SH-SY5Y (cell line): ENCODE results near the gene RAI1.

Experiments used
- GATA2 ChIP-seq: IDR thresholded peaks from 2 replicates; pipeline ENCODE4 v1.6.1; 2011; ENCODE audit warnings: mild to moderate bottlenecking, low read depth, low read length
- GATA3 ChIP-seq: IDR thresholded peaks from 2 replicates; pipeline ENCODE4 v1.6.1; 2011; ENCODE audit warnings: low read depth, mild to moderate bottlenecking, low read length, moderate library complexity

Gene RAI1

DNA sequence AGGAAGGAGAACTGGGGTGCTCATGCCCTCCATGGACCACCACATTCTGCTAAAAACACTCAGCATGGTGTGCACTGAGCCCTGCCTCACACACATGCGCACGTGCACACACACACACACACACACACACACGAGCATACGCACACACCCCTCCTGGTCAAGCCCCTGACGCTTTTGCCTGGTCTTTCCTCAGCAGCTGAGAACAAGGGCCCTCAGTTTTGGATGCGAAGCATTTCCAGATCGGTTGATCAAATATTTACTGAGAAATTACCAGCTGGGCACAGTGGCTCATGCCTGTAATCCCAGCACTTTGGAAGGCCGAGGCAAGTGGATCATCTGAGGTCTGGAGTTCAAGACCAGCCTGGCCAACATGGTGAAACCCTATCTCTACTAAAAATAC is 20.1 kb upstream of the RAI1 start:
- no peak for TF ChIP-seq GATA3
- TF ChIP-seq GATA2, result no peak

DNA sequence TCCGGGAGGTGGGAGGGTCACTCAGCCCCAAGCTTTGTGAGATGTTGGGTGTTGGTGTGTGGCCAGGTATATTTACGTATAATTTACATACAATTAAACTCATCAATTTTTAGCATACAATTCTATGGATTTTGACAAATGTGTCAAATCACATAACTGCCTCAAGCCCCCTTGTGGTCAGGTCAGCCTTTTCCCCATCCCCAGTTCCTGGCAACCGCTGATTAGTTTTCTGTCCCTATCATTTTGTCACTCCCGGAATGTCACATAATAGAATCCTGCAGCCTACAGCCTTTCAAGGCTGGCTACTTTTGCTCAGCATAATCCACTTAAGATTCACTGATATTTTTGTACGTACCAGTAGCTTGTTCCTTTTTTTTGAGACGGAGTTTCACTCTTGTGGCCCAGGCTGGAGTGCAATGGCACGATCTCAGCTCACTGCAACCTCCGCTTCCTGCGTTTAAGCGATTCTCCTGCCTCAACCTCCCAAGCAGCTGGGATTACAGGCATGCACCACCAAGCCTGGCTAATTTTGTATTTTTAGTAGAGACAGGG is 19.3 kb upstream of the RAI1 start:
- TF ChIP-seq GATA3 (no peak), GATA2 (no peak)

DNA sequence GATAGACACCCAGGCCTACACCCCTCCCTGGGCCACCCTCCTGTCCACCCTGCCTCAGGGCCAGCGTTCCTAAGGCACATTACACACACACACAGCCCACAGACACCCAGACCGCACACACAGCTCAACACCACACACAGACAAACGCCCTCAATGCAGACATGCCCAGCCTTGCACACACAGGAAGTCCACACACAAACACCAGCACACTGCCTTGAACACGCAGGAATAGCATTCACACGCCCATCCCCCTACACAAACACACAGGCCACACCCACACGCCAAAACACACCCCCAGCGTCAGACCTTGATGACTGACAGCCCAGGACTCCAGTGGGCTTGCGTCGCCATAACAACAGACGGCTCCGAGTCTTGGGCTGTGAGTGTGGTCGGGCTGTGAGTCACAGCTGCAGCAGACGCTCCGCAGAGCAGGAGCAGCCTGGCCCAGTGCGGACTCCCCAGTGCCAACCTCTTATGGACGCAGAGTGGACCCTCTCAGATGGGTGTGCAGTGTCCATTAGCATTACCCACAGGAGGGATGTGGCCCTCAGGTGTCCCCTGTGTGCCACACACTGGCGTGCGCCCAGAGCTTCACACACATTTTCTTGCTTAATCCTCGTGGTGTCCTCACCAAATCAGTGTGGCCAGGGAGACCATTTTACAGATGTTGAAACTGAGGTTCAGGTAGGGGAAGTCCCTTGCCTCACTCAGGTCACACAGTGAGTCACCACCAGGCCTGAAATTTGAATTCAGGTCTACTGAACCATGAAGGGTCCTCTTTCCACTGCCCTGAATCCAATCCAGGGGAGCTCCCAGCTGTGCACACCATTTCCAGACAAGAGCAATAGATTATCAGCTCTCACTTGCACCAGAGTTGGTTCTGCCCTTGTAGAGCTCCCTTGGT is 17.8 kb upstream of the RAI1 start:
- TF ChIP-seq GATA2 (no peak), GATA3 (no peak)

DNA sequence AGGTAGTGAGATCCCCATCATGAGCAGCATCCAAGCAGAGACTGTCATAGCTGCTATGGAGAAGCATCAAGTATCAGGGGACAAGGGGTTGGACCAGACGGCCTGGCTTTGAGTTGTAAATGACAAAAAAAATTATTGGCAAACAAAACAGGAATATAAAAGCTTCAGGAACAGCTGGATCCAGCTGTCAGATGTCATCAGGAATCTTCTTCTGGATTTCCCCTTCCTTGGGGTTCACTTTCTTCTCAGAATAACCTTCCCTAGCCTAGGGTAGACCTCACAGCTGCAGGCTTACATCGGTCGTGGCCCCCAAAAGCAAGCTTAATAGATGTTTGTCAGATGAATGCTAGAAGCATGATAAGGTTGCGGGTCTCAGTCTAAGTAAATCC is 17.2 kb upstream of the RAI1 start:
- TF ChIP-seq GATA3 (no peak), GATA2 (no peak)

DNA sequence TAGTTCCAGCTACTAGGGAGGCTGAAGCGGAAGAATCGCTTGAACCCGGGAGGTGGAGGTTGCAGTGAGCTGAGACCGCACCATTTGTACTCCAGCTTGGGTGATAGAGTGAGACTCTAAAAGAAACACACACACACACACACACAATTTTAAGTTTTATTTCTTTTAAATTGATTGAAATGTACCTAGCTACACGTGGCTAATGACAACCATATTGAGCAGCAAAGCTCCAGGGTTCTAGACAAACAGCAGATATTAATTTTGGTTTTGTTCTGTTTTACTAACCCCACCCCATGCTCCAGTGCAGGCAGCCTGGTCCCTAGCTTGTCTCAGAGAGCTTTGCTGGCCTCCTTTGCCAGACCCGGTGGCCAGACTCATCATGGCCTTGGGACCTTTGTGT is 16.0 kb upstream of the RAI1 start:
- TF ChIP-seq GATA3 (no peak), GATA2 (no peak)

DNA sequence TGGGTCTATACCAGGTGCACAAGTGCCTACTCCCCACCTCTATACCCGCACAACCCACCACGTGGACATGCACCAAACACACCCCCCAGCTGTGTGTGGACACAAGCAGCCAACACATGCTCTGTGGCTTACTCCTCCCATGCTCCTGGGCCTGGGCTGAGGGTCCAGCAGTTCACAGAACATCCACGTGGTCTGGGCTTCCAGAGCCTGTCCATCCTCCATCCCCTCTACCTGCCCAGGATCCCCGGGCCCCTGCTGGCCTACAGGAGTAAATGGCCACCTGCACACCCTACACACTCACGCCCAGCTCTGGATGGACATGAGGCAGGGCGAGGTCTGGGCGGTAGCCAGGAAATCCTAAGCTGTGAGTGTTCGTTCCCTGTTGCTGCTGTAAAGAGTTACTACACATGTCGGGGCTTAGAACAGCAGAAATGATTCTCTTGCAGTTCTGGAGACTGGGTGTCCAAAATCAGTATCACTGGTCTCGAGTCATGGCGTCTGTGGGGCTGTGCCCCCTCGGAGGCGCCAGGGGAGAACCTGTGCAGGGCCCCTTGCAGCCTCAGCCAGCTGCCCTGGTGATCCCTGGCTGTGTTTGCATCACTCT is 15.0 kb upstream of the RAI1 start:
- TF ChIP-seq GATA3, result no peak
- no peak for TF ChIP-seq GATA2

DNA sequence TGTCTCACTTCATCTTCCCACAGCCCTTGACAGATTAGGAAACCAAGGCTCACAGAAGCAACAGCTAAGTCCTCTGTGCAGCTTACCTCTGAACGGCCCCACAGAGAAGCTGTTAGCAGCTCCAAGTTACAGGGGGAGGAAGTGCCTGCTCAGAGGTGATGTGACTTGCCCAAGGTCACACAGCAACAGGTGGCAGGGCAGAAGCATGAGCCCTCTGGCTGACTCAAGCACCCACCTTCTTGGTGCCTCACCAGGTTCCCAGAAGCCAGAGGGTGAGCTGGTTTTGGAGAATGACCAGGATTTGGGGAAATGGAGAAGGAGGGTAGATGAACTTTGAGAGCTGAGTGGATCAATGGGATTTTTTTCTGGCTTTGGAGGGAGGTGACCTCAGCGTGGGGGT is 14.0 kb upstream of the RAI1 start:
- TF ChIP-seq GATA2 (no peak), GATA3 (no peak)

DNA sequence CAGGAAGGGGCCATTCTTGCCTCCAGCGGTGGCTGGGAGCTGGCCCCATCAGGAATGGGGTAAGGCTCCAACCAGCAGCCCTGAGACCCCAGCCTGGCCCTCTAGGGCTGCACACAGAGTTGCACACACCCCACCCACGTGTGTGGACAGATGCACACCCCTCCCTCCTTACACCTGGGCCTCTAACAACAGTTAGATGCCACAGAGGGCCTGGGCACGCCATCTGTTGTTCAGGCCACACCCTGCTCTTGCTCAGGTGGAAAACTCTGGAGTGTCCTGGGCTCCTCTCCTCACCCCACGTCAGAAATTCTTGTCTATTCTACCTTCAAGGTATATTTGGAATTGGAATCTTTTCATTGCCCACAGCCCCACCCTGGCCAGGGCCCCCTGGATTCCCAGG is 13.3 kb upstream of the RAI1 start:
- TF ChIP-seq GATA3, result no peak

DNA sequence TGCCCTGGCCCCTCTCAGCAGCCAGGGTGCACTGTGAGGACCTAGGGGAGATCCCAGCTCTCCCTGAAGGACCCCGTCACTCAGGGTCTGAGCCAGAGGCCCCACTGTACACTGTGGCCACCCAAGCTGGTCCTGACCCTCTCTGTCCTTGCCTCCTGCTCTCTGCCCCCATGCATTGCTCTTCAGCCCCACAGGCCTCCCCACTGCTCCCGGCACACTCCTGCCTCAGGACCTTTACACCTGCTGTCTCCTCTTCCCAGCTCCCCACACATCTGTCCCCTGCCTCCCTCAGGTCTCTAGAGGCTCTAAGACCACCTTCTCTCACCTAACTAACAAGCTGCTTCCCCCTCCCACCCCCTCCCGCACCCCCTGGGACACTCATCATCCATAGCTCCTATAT is 12.9 kb upstream of the RAI1 start:
- no peak for TF ChIP-seq GATA2
- no peak for TF ChIP-seq GATA3

DNA sequence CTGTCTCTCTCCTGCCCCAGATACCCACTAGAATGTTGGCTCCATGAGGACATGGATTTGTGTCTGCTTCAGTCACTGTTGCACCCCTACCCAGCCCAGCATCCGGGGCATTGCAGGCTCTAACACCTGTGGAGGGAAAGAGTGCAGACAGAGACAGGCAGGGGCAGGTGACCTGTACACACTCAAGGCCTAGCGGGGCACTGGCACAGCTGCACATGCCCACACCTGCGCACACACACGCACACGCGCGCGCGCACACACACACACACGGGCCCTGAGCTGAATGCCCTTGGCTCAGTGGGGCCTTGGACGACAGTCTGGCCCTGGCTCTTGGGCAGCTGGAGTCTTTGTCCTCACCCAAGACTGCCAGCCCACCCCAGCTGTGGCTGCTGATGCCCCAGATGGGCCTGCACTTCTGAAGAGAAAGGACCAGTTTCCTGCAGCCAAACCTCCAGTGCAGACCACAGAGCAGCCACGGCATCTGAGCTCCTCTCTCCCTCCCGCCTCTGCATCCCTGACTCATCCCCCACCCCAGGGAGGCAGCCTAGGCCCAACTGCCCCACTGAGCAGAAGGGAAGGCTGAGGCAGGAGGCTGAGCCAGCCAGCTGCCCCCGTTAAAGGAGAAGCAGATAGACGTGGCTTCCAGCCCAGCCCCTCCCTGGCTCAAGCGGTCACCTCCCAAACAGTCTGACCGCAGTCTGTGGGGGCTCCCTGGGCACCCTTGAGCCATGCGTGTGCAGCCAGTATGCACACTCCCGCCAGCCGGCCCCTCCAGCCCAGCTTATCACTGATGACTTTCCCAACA is 12.3 kb upstream of the RAI1 start:
- TF ChIP-seq GATA3 (no peak), GATA2 (no peak)

DNA sequence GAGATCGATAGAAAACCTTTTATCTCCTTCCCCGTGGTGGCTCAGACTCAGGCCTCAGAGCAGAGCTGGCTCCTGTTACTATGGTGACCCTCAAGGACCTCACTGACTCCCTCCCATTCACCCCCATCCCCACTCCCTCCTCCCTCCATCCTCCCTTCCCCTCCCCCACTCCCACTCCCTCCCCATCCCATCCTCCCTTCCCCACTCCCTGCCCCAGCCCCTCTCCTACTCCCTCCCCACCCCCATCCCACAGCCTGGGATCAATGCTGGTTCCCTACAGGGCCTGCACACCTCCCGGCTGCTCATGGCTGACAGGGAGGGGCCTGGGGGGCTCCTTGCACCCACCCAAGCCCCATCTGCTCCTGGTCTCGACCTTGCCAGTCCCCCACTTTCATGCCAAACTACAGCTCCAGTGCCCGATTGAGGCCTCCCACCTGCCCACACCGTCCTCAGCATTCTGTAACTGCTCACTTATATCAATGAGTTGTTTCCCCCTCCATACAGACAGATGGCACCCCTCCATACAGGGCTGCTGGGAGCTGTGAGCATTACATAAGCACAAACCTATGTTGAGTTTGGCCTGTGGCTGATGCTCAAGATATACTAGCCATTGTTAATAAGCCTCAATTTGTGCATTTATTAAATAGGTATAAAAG is 11.6 kb upstream of the RAI1 start:
- TF ChIP-seq GATA3 (no peak), GATA2 (0 out of 2 replicates have a peak, but pooled peaks have one; percentile 7)

DNA sequence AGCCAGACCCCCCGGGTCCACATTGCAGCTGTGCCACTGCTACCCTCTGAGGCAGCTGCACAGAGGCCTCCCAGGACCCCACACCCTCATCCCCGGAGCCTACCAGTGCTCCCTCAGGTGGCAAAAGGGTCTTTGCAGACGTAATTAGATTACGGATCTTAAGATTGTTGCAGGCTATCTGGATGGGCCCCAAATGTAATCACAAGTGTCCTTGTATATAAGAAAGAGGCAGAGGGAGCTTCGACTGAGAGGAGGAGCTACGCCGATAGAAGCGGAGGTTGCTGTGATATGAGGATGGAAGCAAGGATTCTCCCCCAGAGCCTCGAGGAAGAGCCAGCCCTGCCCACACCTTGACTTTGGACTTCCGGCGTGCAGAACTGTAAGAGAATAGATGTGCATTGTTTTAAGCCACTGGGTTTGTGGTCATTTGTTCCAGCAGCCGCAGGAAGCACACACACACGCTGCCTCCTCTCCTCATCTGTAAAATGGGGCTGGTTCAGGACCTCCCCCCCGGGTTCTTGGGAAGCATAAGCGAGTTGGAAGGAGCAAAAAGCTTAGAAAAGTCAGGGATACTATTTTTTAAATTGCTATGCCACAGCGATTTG is 10.5 kb upstream of the RAI1 start:
- no peak for TF ChIP-seq GATA2
- no peak for TF ChIP-seq GATA3

DNA sequence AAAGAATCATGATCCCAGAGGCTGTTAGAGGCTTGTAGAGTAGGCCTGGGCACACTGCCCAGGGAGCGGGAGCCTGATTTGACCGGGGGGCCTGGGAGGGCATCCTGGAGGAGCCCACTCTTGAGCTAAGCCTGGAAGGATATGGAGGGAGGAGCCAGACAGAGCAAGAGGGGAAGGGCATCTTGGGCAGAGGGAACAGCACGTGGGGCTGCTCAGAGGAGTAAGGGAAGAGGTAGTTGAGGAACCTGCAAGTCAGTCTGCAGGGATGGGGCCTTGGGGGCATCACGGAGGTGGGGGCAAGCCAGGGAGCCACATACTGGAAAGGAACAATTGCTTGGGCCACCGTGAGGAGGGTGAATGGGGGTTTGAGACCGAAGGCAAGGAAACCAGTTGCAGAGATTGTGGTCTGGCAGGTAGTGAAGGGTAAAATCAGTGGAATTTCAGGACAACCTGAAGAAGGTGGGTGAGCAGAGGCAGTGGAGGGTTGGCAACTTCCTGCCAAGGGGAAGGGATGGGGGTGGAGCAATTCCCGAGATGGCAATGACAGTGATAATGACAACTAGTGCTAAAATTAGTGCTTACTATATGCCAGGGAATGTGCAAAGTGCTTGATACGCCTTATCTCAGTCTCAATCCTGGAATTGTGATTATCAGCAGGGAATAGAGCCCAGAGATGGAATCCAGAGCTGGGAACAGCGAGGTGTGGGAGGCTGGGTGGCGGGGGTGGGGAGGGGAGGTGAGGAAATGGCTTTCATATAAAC is 9.7 kb upstream of the RAI1 start:
- TF ChIP-seq GATA3 (no peak), GATA2 (peak; percentile 46; the same call in 1 of the 2 replicates)
